Progenitor cell of endocrine pancreas (in vitro differentiated cells): Measurements from ENCODE around the gene HS3ST4. TPM values are rescaled to one million over a fixed set of nuclear protein-coding genes. Genes with fewer than 3 reads are reported as not detected.
A peak's percentile ranks its signal among the peaks of the same experiment; 100 is the strongest.

Source experiments
- DNase-seq: peaks from one replicate; pipeline ENCODE4 v3.0.0; 2021; ENCODE audit warnings: low spot score; ENCODE audit not compliant: unreplicated experiment
- H3K27ac Mint-ChIP-seq: 2 replicates; pipeline ENCODE4 v1.8.0; 2021; ENCODE audit warnings: mild to moderate bottlenecking, moderate library complexity, mixed read lengths
- H3K27me3 Mint-ChIP-seq: 2 replicates; pipeline ENCODE4 v1.8.0; 2021; ENCODE audit warnings: mixed read lengths
- H3K36me3 Mint-ChIP-seq: 2 replicates; pipeline ENCODE4 v1.8.0; 2022; ENCODE audit warnings: mixed read lengths; ENCODE audit not compliant: insufficient read depth
- H3K4me1 Mint-ChIP-seq: 2 replicates; pipeline ENCODE4 v1.8.0; 2021; ENCODE audit warnings: low read depth, mixed read lengths
- H3K4me3 Mint-ChIP-seq: 2 replicates; pipeline ENCODE4 v1.8.0; 2021; ENCODE audit warnings: low read depth, mild to moderate bottlenecking, moderate library complexity, mixed read lengths
- H3K9me3 Mint-ChIP-seq: 2 replicates; pipeline ENCODE4 v1.8.0; 2021; ENCODE audit warnings: low read depth, mixed read lengths
- total RNA-seq: library from RNA; stranded (reverse); gene quantifications from 2 replicates; pipeline ENCODE4 v1.2.1, GENCODE V29; 2021
- TF ChIP-seq, protein P1 (sequence below): fragments of 200-600 bp; sonication (generic); IDR thresholded peaks from one replicate; pipeline ENCODE4 v1.5.0; 2021; ENCODE audit warnings: antibody characterized with exemption, mild to moderate bottlenecking; ENCODE audit not compliant: unreplicated experiment

The HS3ST4 gene
- total RNA-seq, 1 donor from 2014 or later, result 0.67 TPM

DNA sequence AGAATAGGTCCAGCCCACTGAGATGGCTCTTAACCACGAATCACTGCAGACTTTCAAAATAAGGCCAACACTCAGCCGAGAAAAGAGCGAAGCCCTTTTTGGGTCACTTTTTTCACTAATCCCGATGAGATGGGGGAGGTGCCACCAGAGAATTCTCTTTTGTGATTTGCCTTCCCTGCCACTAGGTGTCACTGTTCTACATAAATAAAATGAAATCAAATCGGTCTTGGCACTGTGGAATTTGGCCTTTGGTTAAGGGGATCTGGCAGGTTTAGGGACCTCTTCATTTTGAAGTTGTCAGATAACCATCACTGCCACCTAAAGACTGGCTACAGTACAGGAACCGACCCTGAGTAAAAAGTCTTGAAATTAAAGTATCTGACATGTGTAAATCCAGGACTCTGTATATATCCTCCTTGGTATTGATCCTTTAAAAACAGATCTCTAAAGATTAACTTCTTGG lies 147.0 kb downstream of the HS3ST4 start:
- no peak overlapping the region for H3K27ac Mint-ChIP-seq
- peak overlapping the region; percentile 55 for H3K4me3 Mint-ChIP-seq
- H3K4me1 Mint-ChIP-seq, result peaks cover 11% of the 10 kb centered on the region

DNA sequence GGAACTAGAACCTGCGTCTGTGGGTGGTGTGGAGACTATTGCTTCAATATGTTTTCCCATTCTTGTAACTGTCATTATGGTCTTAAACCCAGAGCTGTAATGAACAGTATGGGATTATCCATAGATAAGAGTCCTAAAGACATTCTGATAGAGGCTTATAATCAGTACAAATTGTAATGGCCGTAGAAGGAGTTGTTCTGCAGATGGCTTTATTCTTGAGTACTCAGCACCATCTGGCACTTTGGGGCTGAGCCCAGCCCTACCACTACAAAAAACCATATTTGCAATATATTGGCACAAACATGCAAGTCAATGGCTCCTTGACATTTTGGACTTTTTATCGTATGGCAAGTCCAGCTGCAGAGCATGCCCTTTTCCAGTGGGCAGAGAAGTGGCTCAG lies 150.0 kb downstream of the HS3ST4 start:
- no peak for DNase-seq
- no peak overlapping the region for H3K27ac Mint-ChIP-seq
- H3K4me1 Mint-ChIP-seq, result peaks cover 11% of the 10 kb centered on the region
- H3K4me3 Mint-ChIP-seq, result no peak overlapping the region
- TF ChIP-seq, protein P1, sequence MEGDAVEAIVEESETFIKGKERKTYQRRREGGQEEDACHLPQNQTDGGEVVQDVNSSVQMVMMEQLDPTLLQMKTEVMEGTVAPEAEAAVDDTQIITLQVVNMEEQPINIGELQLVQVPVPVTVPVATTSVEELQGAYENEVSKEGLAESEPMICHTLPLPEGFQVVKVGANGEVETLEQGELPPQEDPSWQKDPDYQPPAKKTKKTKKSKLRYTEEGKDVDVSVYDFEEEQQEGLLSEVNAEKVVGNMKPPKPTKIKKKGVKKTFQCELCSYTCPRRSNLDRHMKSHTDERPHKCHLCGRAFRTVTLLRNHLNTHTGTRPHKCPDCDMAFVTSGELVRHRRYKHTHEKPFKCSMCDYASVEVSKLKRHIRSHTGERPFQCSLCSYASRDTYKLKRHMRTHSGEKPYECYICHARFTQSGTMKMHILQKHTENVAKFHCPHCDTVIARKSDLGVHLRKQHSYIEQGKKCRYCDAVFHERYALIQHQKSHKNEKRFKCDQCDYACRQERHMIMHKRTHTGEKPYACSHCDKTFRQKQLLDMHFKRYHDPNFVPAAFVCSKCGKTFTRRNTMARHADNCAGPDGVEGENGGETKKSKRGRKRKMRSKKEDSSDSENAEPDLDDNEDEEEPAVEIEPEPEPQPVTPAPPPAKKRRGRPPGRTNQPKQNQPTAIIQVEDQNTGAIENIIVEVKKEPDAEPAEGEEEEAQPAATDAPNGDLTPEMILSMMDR, result no peak
- no peaks in the 10 kb centered on the region for H3K9me3 Mint-ChIP-seq
- peaks cover 29% of the 10 kb centered on the region for H3K27me3 Mint-ChIP-seq
- no peaks in the 10 kb centered on the region for H3K36me3 Mint-ChIP-seq

More for the DNA sequence above, 147.0 kb downstream of the HS3ST4 start:
- DNase-seq, result peak; percentile 24
- Mint-ChIP-seq H3K27me3 (peaks cover 19% of the 10 kb centered on the region), H3K36me3 (no peaks in the 10 kb centered on the region), H3K9me3 (no peaks in the 10 kb centered on the region)
- TF ChIP-seq, protein P1, result peak; percentile 83

DNA sequence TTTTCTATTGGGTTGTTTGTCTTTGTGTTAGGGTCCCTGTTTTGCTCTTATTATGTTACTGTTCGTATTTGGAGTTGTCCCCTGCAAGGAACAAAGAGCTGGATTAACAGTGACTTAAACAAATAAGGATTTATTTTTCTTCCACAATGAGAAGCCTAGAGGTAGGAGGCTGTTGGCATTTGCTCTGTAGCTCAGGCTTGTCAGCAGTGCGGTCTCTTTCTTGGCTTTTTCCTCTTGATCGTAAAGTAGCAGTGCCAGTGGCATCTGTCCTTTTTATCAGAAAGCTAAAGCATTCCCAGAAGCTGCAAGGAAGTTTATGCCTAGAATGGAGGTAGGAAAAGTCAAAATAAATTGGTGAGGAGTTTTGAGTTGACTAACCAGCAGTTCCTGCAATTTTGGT lies 154.1 kb downstream of the HS3ST4 start:
- Mint-ChIP-seq H3K9me3 (no peaks in the 10 kb centered on the region), H3K27me3 (peaks cover 23% of the 10 kb centered on the region), H3K36me3 (no peaks in the 10 kb centered on the region), H3K4me3 (no peak overlapping the region), H3K4me1 (peaks cover 4% of the 10 kb centered on the region), H3K27ac (no peak overlapping the region)
- TF ChIP-seq, protein P1, result no peak
- no peak for DNase-seq

DNA sequence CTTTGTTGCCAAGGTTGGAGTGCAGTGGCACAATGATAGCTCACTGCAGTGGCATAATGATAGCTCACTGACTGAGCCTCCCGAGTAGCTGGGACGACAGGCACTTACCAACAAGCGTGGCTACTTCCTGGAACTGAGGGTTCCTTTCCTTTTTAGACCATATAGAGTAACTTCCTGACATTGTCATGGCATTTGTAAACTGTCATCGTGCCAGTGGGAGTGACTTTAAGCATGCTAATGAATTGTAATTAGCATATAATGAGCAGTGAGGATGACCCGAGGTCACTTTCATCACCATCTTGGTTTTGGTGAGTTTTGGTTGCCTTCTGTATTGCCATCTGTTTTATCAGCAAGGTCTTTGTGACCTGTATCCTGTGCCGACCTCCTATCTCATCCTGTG lies 162.4 kb downstream of the HS3ST4 start:
- Mint-ChIP-seq H3K36me3 (no peaks in the 10 kb centered on the region), H3K27me3 (peaks cover 20% of the 10 kb centered on the region), H3K4me1 (no peaks in the 10 kb centered on the region), H3K4me3 (no peak overlapping the region), H3K27ac (no peak overlapping the region), H3K9me3 (peaks cover 4% of the 10 kb centered on the region)
- TF ChIP-seq, protein P1, result no peak
- no peak for DNase-seq

DNA sequence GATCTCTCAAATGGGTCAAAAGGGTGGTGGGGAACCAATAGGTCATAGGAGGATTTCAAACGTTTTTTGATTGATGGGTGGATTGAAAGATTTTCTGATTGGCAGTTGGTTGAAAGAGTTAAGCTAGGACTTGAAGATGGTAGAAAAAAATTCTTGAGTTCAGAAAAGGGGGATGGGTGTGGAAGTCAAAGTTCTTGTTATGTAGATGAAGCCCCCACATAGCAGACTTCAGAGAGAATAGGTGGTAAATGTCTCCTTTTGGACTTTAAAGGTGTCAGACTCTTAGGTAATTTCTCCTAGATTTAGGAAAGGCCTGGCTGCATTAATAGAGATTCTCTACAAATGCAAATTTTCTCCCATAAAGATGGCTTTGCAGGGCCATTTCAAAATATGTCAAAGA lies 163.3 kb downstream of the HS3ST4 start:
- no peak overlapping the region for H3K4me3 Mint-ChIP-seq
- peaks cover 20% of the 10 kb centered on the region for H3K27me3 Mint-ChIP-seq
- no peak overlapping the region for H3K27ac Mint-ChIP-seq
- H3K9me3 Mint-ChIP-seq, result peaks cover 4% of the 10 kb centered on the region
- TF ChIP-seq, protein P1, result no peak
- H3K36me3 Mint-ChIP-seq, result no peaks in the 10 kb centered on the region
- H3K4me1 Mint-ChIP-seq, result no peaks in the 10 kb centered on the region
- no peak for DNase-seq
